Loucy (cell line): Measurements from ENCODE around the gene EMC6.

Experiments used
- CTCF ChIP-seq: fragments of 200-600 bp; sonication (generic); conservative IDR thresholded peaks from 2 replicates; pipeline ENCODE4 v1.5.1; 2014; ENCODE audit warnings: mild to moderate bottlenecking, antibody characterized with exemption, low read length
- EZH2phosphoT487 ChIP-seq: fragments of 200-600 bp; IDR thresholded peaks from 2 replicates; pipeline ENCODE4 v1.6.1; 2018; ENCODE audit warnings: antibody characterized with exemption, mild to moderate bottlenecking, moderate library complexity, borderline replicate concordance

GRCh38 chr17:3698139-3698538, 29.5 kb downstream of the EMC6 start:
- TF ChIP-seq CTCF = no peak
- TF ChIP-seq EZH2phosphoT487 = no peak
